Upper lobe of right lung (tissue), 1 donor: ENCODE results near the gene TMEM259. TPM values are rescaled to one million over a fixed set of nuclear protein-coding genes. Genes with fewer than 3 reads are reported as not detected.
A peak's percentile ranks its signal among the peaks of the same experiment; 100 is the strongest.

Source experiments
- ATAC-seq: fragments of 200-7000 bp; cut with Tn5 transposase; one replicate; pipeline ENCODE4 v1.9.1; 2020; ENCODE audit warnings: mild to moderate bottlenecking, moderate library complexity
- DNase-seq: peaks from one replicate; pipeline ENCODE4 v3.0.0-alpha.2; 2020
- H3K27ac ChIP-seq: fragments of 200-600 bp; one replicate; pipeline ENCODE4 v1.8.0; 2022
- H3K27me3 ChIP-seq: fragments of 200-600 bp; one replicate; pipeline ENCODE4 v1.8.0; 2022; ENCODE audit warnings: mild to moderate bottlenecking
- H3K36me3 ChIP-seq: fragments of 200-600 bp; one replicate; pipeline ENCODE4 v1.8.0; 2022
- H3K4me1 ChIP-seq: fragments of 200-600 bp; one replicate; pipeline ENCODE4 v1.8.0; 2022
- H3K4me3 ChIP-seq: fragments of 200-600 bp; one replicate; pipeline ENCODE4 v1.8.0; 2022; ENCODE audit warnings: mild to moderate bottlenecking
- H3K9me3 ChIP-seq: fragments of 200-600 bp; one replicate; pipeline ENCODE4 v1.8.0; 2022
- intact Hi-C: fragments of 100-400 bp; cut with DNase I; formaldehyde crosslinking; loops from one replicate; pipeline ENCODE4 v1.11.0; 2022
- total RNA-seq: library from RNA; stranded (reverse); fragmentation: NEBNext Ultra II Directional; extraction: Animal tissue kit (Norgen Biotek cat#: 25700); gene quantifications from one replicate; pipeline ENCODE4 v1.2.1, GENCODE V29; 2021
- TF ChIP-seq, protein P1 (sequence below): fragments of 200-600 bp; IDR thresholded peaks from one replicate; pipeline ENCODE4 v1.8.0; 2022; ENCODE audit warnings: antibody characterized with exemption
- donor health status: DM: no; HTN: yes; CAD: no; lungs with severe emphysema.

The TMEM259 gene
- total RNA-seq, 1 donor from 2014 or later = 167 TPM

GRCh38 chr19:1041835-1042685 is 21.1 kb upstream of the TMEM259 start:
- intact Hi-C loops = no loop called here
- Histone ChIP-seq H3K4me3 (no peak overlapping the region), H3K27me3 (no peaks in the 10 kb centered on the region), H3K4me1 (peaks cover 37% of the 10 kb centered on the region), H3K27ac (no peak overlapping the region), H3K36me3 (peaks cover 10% of the 10 kb centered on the region), H3K9me3 (no peaks in the 10 kb centered on the region)
- ATAC-seq = no peak
- DNase-seq = no peak
- TF ChIP-seq, protein P1, sequence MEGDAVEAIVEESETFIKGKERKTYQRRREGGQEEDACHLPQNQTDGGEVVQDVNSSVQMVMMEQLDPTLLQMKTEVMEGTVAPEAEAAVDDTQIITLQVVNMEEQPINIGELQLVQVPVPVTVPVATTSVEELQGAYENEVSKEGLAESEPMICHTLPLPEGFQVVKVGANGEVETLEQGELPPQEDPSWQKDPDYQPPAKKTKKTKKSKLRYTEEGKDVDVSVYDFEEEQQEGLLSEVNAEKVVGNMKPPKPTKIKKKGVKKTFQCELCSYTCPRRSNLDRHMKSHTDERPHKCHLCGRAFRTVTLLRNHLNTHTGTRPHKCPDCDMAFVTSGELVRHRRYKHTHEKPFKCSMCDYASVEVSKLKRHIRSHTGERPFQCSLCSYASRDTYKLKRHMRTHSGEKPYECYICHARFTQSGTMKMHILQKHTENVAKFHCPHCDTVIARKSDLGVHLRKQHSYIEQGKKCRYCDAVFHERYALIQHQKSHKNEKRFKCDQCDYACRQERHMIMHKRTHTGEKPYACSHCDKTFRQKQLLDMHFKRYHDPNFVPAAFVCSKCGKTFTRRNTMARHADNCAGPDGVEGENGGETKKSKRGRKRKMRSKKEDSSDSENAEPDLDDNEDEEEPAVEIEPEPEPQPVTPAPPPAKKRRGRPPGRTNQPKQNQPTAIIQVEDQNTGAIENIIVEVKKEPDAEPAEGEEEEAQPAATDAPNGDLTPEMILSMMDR = no peak

DNA sequence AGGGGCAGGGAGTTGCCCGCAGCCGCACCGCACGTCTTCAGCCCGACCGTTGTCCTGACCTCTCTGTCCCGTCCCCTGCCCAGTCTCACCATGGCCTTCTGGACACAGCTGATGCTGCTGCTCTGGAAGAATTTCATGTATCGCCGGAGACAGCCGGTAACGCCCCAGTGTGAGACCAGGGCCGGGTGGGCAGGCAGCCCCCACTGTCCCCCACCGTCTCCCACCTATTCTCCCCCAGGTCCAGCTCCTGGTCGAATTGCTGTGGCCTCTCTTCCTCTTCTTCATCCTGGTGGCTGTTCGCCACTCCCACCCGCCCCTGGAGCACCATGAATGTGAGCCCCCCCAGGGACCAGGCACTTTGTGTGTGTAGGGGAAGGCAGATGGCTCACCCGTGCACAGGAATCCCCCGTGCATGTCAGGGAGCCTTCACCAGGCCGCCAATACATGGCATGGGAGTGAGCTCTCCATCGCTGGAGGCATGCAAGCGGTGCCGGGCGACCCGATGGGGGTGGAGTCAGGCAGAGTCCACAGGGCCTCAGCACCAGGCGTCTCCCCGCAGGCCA is 20.4 kb upstream of the TMEM259 start:
- ATAC-seq (no peak), DNase-seq (no peak)
- intact Hi-C loops = no loop called here
- Histone ChIP-seq H3K9me3 (no peaks in the 10 kb centered on the region), H3K4me1 (peaks cover 37% of the 10 kb centered on the region), H3K27me3 (no peaks in the 10 kb centered on the region), H3K27ac (no peak overlapping the region), H3K4me3 (peak overlapping the region; percentile 60), H3K36me3 (peaks cover 17% of the 10 kb centered on the region)
- TF ChIP-seq, protein P1 = no peak

- peak overlapping the region; percentile 60 for H3K4me3 ChIP-seq
- H3K9me3 ChIP-seq = no peaks in the 10 kb centered on the region
- peaks cover 24% of the 10 kb centered on the region for H3K36me3 ChIP-seq
- DNase-seq (peak; percentile 95), ATAC-seq (peak; percentile 74)
- H3K4me1 ChIP-seq = peaks cover 37% of the 10 kb centered on the region
- TF ChIP-seq, protein P1 = no peak
- H3K27ac ChIP-seq = peak overlapping the region; percentile 58
- H3K27me3 ChIP-seq = no peaks in the 10 kb centered on the region
- intact Hi-C loops = no loop called here
Observed at GRCh38 chr19:1040476-1041271, 19.8 kb upstream of the TMEM259 start.

DNA sequence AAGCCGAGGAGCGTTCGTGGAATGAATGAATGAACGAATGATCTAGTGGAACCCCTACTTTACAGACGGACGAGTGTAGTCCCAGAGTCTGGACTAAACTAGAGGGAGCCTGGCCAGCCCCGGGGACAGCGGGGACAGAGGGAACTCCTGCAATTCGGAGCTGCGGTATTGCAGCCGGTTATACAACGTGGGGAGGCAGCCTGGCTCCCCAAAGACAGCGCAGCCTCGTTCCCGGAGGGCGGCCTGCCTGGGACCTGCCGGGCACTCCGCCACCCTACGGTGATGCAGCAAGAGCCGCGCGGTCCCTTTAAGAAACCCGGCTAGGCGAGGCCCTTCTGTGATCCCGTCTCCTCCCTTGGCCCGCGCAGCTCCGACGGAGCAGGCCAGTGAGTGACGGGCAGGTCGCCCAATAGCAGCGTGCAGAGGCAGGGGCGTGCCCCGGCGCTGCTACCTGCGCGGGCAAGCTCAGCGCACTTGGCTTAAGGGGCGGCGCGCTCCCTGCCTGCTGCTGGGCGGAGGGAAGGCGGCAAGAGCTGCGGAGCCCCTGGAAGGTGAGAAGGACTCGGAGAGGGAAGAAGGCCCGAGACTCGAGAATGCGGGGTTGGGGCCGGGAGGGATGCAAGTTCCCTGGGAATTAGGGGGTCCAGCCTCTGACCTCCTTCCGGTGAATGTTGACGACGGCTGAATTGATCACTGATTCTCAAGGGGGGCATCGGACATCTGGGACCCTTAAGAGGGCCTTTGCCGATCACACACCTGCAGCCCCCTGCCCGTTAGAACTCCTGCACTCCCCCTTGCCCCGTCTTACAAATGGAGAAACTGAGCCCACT is 18.9 kb upstream of the TMEM259 start, which contains the start of gene ABCA7:
Gene ABCA7 (plus strand): TSS at position 462 of the 830 bp plus-strand sequence. CDS start 1,255 bp downstream, outside the sequence.
- peak within 1 kb of the TSS; percentile 60 for H3K4me3 ChIP-seq
- ATAC-seq (peak; percentile 95), DNase-seq (peak; percentile 100)
- TF ChIP-seq, protein P1 = no peak
- H3K27me3 ChIP-seq = no peaks in the 10 kb centered on the region
- intact Hi-C loops = loop anchor here (10.0 kb wide), 1 partner anchor 45 kb away; no protein-coding TSS in a partner anchor
- H3K27ac ChIP-seq = peak within 1 kb of the TSS; percentile 58
- peaks cover 37% of the 10 kb centered on the region for H3K4me1 ChIP-seq
- no peaks in the 10 kb centered on the region for H3K9me3 ChIP-seq
- H3K36me3 ChIP-seq = peaks cover 30% of the 10 kb centered on the region
